ENCODE results near the gene ZNF697. TPM values are rescaled to one million over a fixed set of nuclear protein-coding genes. Genes with fewer than 3 reads are reported as not detected.

The ZNF697 gene
- total RNA-seq, 1 experiment from 2014 or later, result 17.4 TPM

DNA sequence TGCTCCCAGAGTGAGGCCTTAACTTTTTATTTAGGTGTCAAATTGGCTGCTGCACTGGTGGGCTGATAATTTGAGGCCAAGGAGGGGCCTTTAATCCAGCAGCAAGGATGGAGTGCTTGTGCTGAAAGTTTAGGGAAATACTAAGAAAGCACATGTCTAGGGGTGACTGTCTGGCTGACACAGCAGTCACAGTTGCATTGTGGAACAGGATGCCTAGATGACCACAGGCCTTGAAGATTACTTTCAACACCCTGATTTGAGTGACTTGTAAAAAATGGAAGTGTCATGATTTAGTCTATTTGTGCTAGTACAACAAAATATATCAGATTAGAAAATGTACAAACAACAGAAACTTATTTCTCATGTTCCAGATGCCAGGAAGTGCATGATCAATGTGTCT lies 57.7 kb downstream of the ZNF697 start:
- H3K23ac ChIP-seq (ENCODE audit: insufficient read length, low read depth, low read length), result no peak overlapping the region
- H3K23me2 ChIP-seq (ENCODE audit: insufficient read length, low read depth, low read length, poor library complexity, severe bottlenecking), result no peaks in the 10 kb centered on the region
- no peak for DNase-seq
- H3T11ph ChIP-seq (ENCODE audit: low read length), result no peak overlapping the region
- no peak overlapping the region for H3K56ac ChIP-seq (ENCODE audit: insufficient read length, low read depth, low read length)
- no peaks in the 10 kb centered on the region for H3K79me2 ChIP-seq (ENCODE audit: insufficient read depth, low read length)
- no peak overlapping the region for H3K4ac ChIP-seq (ENCODE audit: low read depth, low read length)
- Mint-ChIP-seq H3K27ac (no peak overlapping the region), H3K36me3 (ENCODE audit: insufficient read depth in 1 of 3, low read depth in 3 of 3) (no peaks in the 10 kb centered on the region), H3K4me1 (no peaks in the 10 kb centered on the region), H3K4me3 (no peak overlapping the region), H3K27me3 (ENCODE audit: low read depth) (peaks cover 4% of the 10 kb centered on the region), H3K9me3 (no peaks in the 10 kb centered on the region)
- H3K79me1 ChIP-seq (ENCODE audit: insufficient read depth, low read depth, low read length, poor library complexity, severe bottlenecking), result no peaks in the 10 kb centered on the region
- no peak overlapping the region for H2BK120ac ChIP-seq (ENCODE audit: low read depth, low read length, poor library complexity, severe bottlenecking)
- H2AK5ac ChIP-seq (ENCODE audit: insufficient read length, low read length), result no peak overlapping the region
- no peak overlapping the region for H3K18ac ChIP-seq (ENCODE audit: insufficient read length, low read depth, low read length)
- no peak overlapping the region for H3K9ac ChIP-seq (ENCODE audit: extremely low read depth, insufficient read length, low read length)
- no peak overlapping the region for H2BK20ac ChIP-seq (ENCODE audit: low read depth, low read length, poor library complexity, severe bottlenecking)
- no peak overlapping the region for H3K14ac ChIP-seq (ENCODE audit: insufficient read depth, low read length)
- H4K5ac ChIP-seq (ENCODE audit: insufficient read length, low read depth, low read length), result no peak overlapping the region
- no peak overlapping the region for H4K8ac ChIP-seq (replicated peaks; ENCODE audit: insufficient read length, low read depth, low read length)
- H2BK5ac ChIP-seq (ENCODE audit: insufficient read length, low read length), result no peak overlapping the region
- H3K27me3 ChIP-seq (ENCODE audit: insufficient read depth, low read length), result no peaks in the 10 kb centered on the region
- H3K4me2 ChIP-seq (ENCODE audit: insufficient read depth, insufficient read length, low read length), result no peak overlapping the region
- no peaks in the 10 kb centered on the region for H3K4me1 ChIP-seq (ENCODE audit: insufficient read depth, low read length)
- TF ChIP-seq, protein P1, sequence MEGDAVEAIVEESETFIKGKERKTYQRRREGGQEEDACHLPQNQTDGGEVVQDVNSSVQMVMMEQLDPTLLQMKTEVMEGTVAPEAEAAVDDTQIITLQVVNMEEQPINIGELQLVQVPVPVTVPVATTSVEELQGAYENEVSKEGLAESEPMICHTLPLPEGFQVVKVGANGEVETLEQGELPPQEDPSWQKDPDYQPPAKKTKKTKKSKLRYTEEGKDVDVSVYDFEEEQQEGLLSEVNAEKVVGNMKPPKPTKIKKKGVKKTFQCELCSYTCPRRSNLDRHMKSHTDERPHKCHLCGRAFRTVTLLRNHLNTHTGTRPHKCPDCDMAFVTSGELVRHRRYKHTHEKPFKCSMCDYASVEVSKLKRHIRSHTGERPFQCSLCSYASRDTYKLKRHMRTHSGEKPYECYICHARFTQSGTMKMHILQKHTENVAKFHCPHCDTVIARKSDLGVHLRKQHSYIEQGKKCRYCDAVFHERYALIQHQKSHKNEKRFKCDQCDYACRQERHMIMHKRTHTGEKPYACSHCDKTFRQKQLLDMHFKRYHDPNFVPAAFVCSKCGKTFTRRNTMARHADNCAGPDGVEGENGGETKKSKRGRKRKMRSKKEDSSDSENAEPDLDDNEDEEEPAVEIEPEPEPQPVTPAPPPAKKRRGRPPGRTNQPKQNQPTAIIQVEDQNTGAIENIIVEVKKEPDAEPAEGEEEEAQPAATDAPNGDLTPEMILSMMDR (conservative IDR thresholded peaks at IDR 0.05), result no peak
- H3K27ac ChIP-seq (ENCODE audit: insufficient read length, low read depth, low read length), result no peak overlapping the region
- H3K9me3 ChIP-seq (ENCODE audit: control insufficient read depth, low read depth, low read length), result no peaks in the 10 kb centered on the region
- no peak overlapping the region for H2AFZ ChIP-seq (ENCODE audit: low read length)
- no peaks in the 10 kb centered on the region for H4K20me1 ChIP-seq (ENCODE audit: control insufficient read depth, insufficient read depth, insufficient read length)
- no peak overlapping the region for H4K91ac ChIP-seq (ENCODE audit: insufficient read length, low read depth, low read length)
- no peak overlapping the region for H2BK15ac ChIP-seq (ENCODE audit: low read depth, low read length)
- no peak overlapping the region for H2BK12ac ChIP-seq (ENCODE audit: insufficient read length, low read depth, low read length)

Data from H9 (cell line).